Measurements from ENCODE around the gene MPP3. TPM values are rescaled to one million over a fixed set of nuclear protein-coding genes. Genes with fewer than 3 reads are reported as not detected.

Gene MPP3, protein sequence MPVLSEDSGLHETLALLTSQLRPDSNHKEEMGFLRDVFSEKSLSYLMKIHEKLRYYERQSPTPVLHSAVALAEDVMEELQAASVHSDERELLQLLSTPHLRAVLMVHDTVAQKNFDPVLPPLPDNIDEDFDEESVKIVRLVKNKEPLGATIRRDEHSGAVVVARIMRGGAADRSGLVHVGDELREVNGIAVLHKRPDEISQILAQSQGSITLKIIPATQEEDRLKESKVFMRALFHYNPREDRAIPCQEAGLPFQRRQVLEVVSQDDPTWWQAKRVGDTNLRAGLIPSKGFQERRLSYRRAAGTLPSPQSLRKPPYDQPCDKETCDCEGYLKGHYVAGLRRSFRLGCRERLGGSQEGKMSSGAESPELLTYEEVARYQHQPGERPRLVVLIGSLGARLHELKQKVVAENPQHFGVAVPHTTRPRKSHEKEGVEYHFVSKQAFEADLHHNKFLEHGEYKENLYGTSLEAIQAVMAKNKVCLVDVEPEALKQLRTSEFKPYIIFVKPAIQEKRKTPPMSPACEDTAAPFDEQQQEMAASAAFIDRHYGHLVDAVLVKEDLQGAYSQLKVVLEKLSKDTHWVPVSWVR
- 4.1 and 13.2 TPM in 2 replicates for total RNA-seq

DNA sequence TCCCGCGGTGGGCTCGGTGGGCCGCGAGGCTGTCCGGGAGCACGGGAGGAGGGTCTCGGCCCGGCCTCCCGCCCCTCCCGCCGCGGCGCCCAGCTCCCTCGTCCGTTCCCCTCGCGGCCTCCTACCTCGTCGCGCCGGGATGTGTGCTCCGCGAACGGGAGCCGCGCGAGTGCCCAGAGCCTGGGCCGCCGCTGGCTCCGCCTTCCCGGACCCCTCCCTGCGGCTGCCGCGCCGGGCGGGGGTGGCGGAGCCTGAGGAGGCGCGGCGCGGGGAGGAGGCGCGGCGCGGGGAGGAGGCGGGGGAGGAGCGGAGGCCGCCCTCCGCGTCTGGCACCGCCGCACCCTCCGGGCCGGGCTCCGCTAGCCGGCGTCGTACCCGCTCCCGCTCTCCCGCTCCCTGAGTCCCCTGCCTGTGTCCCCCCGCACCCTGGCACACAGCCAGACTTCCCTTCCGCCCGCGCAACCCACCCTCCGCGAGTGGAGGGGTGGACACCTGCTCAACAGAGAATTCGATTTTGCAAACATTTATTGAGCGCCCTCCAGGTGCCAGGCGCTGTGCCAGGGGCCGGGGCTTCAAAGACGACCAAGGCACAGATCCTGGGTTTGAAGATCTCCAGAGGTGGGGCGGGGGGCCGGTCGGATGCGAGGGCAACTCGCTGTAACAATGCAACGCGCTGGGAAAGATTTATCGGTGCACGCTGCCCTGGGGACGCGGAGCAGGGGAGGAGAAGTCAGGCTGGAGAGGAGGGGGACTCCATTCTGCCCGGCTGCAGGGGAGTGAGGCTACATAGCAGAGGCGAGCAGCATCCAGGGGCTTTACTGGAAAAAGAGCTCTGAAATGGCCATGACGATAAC lies at the start of gene MPP3:
TSS of gene MPP3 (minus strand) at position 171 of the 854 bp plus-strand sequence. CDS start 1,240 bp downstream, outside the sequence.
- H3K4me3 ChIP-seq (ENCODE audit: low read depth, low read length) = peak within 1 kb of the TSS; percentile 56
- TF ChIP-seq, protein P1, sequence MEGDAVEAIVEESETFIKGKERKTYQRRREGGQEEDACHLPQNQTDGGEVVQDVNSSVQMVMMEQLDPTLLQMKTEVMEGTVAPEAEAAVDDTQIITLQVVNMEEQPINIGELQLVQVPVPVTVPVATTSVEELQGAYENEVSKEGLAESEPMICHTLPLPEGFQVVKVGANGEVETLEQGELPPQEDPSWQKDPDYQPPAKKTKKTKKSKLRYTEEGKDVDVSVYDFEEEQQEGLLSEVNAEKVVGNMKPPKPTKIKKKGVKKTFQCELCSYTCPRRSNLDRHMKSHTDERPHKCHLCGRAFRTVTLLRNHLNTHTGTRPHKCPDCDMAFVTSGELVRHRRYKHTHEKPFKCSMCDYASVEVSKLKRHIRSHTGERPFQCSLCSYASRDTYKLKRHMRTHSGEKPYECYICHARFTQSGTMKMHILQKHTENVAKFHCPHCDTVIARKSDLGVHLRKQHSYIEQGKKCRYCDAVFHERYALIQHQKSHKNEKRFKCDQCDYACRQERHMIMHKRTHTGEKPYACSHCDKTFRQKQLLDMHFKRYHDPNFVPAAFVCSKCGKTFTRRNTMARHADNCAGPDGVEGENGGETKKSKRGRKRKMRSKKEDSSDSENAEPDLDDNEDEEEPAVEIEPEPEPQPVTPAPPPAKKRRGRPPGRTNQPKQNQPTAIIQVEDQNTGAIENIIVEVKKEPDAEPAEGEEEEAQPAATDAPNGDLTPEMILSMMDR (IDR thresholded peaks at IDR 0.05; ENCODE audit: insufficient read depth, low read length, poor library complexity, severe bottlenecking) = no peak
- DNase-seq (ENCODE audit: low read depth) = no peak

DNA sequence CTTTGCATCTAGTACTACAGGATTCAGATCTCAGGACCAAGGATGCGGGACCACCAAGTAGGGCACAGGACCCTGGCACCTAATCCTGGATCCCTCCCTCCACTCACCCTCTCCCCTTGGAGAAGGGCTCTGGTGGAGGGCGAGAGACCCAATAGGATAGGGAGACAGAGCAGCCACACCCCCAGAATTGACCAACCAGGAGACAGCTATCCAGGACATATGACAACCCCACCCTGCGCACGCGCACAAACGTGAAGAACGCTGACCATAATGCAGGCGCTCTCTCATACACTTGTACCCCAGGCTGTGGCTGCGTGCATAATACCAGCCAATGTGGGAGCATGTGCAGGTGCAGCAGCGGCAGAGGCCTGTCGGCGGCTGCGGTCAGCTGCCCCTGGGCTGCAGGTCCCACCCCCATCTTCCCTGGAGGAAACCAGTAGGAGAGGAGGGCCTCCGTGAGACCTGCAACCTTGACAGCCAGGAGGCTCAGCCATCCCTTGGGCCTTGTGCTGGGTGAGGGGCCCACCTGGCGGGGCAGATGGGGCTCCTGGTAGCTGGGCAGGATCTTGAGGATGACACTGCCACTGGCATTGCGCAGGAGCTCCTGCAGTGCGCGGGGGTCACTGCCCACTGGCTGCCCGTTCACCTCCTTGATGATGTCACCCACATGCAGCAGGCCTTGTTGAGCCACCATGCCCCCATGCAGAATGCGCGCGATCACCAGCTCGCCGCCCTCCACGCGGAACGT lies 49.0 kb upstream of the MPP3 start:
- Histone ChIP-seq H3K4me3 (ENCODE audit: low read depth, low read length) (no peak overlapping the region), H3K36me3 (ENCODE audit: control insufficient read depth, insufficient read depth, low read length) (no peaks in the 10 kb centered on the region), H3K27me3 (ENCODE audit: control insufficient read depth, insufficient read depth, low read length) (no peaks in the 10 kb centered on the region)
- no peak for DNase-seq (ENCODE audit: low read depth)
- TF ChIP-seq, protein P1 (IDR thresholded peaks at IDR 0.05; ENCODE audit: insufficient read depth, low read length, poor library complexity, severe bottlenecking) = no peak

More for the DNA sequence above, at the start of gene MPP3:
- Histone ChIP-seq H3K36me3 (ENCODE audit: control insufficient read depth, insufficient read depth, low read length) (peaks cover 5% of the 10 kb centered on the region), H3K27me3 (ENCODE audit: control insufficient read depth, insufficient read depth, low read length) (no peaks in the 10 kb centered on the region)

DNA sequence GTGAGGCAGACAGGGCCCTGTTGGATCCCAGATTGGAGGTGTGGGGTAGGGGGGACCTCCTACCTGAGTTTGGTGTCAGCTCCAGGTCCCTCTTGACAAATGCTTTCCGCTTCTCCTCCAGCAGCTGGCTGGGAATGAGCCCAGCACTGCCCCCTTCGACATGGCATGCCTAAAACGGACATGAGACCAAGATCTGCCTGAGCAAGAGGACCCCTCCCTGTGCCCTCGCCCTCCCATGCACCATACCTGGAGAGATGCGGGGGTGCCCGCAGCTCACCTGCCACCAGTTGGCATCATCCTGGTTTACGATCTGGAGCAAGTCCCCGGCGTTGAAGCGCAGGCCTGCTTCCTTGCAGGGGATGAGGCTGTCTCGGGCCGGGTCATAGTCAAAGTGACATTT lies 48.2 kb upstream of the MPP3 start:
- no peaks in the 10 kb centered on the region for H3K27me3 ChIP-seq (ENCODE audit: control insufficient read depth, insufficient read depth, low read length)
- H3K4me3 ChIP-seq (ENCODE audit: low read depth, low read length) = no peak overlapping the region
- H3K36me3 ChIP-seq (ENCODE audit: control insufficient read depth, insufficient read depth, low read length) = no peaks in the 10 kb centered on the region
- no peak for DNase-seq (ENCODE audit: low read depth)
- TF ChIP-seq, protein P1 (IDR thresholded peaks at IDR 0.05; ENCODE audit: insufficient read depth, low read length, poor library complexity, severe bottlenecking) = no peak

DNA sequence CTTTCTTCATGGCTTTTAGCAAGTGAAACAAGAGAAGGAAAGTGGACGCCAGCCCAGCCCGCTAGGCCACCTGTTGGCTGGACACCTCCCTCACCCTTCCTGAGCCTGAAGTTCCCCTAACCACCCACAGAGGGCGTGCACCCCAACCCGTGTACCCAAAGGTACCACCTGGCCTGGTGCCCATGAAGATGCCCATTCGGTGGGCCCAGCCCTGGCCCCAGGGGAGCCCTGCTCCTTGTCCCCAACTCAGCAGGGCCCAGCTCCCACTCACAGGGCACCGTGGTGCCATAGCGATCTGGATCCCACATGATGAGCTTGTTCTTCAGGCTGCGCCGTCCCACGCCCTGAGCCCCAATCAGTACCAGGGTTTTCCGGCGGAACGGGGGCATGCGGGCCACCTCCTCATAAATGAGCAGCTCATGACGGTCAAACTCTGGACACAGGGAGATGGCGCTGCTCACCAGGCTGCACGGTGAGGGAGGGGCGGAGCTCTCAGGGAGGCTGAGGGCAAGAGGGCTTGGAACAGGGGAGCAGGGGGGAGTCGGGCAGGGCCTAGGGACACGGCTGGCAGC lies 47.6 kb upstream of the MPP3 start:
- H3K36me3 ChIP-seq (ENCODE audit: control insufficient read depth, insufficient read depth, low read length) = no peaks in the 10 kb centered on the region
- H3K4me3 ChIP-seq (ENCODE audit: low read depth, low read length) = no peak overlapping the region
- TF ChIP-seq, protein P1 (IDR thresholded peaks at IDR 0.05; ENCODE audit: insufficient read depth, low read length, poor library complexity, severe bottlenecking) = peak; percentile 81
- no peak for DNase-seq (ENCODE audit: low read depth)
- H3K27me3 ChIP-seq (ENCODE audit: control insufficient read depth, insufficient read depth, low read length) = peaks cover under 1% of the 10 kb centered on the region

DNA sequence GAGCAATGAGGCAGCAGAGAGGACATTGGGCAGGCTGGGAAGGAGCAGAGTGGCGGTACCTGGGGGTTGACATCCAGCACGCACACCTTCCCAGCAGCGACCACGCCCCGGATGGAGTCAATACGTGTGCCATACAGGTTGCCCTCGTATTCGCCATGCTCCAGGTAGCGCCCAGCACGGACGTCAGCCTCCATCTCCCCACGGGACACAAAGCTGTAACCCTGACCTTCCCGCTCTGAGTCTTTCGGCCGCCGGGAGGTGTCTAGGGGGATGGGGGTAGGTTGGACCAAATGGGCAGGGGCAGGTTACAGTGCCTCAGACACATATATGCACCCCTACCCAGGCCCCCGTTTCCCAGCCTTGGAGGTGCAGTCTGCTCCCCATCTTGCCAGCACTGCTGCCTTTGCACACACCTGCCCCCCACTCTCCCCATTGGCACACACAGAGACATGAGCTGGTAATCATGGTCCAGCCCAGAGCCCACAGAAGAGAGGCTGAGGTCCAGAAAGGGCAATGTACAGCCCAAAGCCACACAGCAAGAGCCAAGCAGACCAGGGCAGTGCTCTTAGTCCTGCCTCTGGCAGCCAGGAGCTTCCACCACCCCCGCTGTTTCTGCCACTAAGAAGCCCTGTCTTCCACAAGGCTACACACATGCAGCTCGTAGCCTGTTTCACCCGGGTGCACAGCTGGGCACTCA lies 46.9 kb upstream of the MPP3 start:
- TF ChIP-seq, protein P1 (IDR thresholded peaks at IDR 0.05; ENCODE audit: insufficient read depth, low read length, poor library complexity, severe bottlenecking) = no peak
- no peak for DNase-seq (ENCODE audit: low read depth)

More for the DNA sequence above, 46.9 kb upstream of the MPP3 start:
- no peaks in the 10 kb centered on the region for H3K36me3 ChIP-seq (ENCODE audit: control insufficient read depth, insufficient read depth, low read length)
- H3K27me3 ChIP-seq (ENCODE audit: control insufficient read depth, insufficient read depth, low read length) = peaks cover 2% of the 10 kb centered on the region
- no peak overlapping the region for H3K4me3 ChIP-seq (ENCODE audit: low read depth, low read length)

All from kidney epithelial cell (primary cell).